Esophagus muscularis mucosa (tissue), 4 donors: ENCODE measurements around the gene ACTL10.

ENCODE experiments used
- EP300 ChIP-seq: sonication (generic); formaldehyde crosslinking; IDR thresholded peaks from one replicate; pipeline ENCODE4 v1.6.1; 2017; ENCODE audit warnings: antibody characterized with exemption
- POLR2A ChIP-seq: fragments of 450-650 bp; IDR thresholded peaks from one replicate; pipeline ENCODE4 v1.6.1; 2017; ENCODE audit warnings: antibody characterized with exemption, moderate library complexity, mild to moderate bottlenecking, low read depth
- TF ChIP-seq, protein P1 (sequence below), 3 experiments: fragments of 200-600 bp in 2 of 3; fragments of 450-650 bp in 1 of 3; sonication (generic) in 2 of 3; IDR thresholded peaks; one replicate each; pipeline ENCODE4 v1.5.1; 2017 to 2019; ENCODE audit warnings: antibody characterized with exemption in 3 of 3, mild to moderate bottlenecking in 2 of 3, moderate library complexity in 1 of 3

DNA sequence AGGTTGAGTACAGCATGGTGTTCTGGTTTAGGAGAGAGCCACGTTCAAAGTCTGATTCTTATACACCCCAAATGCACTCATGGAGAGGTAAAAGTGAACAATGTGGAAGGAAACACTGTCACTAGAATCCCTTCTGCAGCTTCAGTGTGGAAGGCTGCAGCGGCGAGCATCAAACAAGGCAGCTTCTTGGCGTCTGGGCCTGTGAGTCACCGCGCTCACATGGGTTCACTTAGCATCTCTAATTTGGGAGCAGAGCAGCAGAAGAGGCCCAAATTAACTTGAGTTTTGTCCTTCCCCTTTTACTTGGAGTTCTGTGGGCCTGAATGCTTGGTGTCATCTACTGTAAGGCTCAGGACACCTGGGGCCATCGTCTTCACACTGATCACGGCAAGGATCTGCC, 30.4 kb downstream of the ACTL10 start:
- TF ChIP-seq, protein P1, sequence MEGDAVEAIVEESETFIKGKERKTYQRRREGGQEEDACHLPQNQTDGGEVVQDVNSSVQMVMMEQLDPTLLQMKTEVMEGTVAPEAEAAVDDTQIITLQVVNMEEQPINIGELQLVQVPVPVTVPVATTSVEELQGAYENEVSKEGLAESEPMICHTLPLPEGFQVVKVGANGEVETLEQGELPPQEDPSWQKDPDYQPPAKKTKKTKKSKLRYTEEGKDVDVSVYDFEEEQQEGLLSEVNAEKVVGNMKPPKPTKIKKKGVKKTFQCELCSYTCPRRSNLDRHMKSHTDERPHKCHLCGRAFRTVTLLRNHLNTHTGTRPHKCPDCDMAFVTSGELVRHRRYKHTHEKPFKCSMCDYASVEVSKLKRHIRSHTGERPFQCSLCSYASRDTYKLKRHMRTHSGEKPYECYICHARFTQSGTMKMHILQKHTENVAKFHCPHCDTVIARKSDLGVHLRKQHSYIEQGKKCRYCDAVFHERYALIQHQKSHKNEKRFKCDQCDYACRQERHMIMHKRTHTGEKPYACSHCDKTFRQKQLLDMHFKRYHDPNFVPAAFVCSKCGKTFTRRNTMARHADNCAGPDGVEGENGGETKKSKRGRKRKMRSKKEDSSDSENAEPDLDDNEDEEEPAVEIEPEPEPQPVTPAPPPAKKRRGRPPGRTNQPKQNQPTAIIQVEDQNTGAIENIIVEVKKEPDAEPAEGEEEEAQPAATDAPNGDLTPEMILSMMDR (IDR thresholded peaks at IDR 0.05), result no peak
- TF ChIP-seq EP300 (no peak), POLR2A (no peak)
